Measurements from ENCODE around the gene CERS6.

DNA sequence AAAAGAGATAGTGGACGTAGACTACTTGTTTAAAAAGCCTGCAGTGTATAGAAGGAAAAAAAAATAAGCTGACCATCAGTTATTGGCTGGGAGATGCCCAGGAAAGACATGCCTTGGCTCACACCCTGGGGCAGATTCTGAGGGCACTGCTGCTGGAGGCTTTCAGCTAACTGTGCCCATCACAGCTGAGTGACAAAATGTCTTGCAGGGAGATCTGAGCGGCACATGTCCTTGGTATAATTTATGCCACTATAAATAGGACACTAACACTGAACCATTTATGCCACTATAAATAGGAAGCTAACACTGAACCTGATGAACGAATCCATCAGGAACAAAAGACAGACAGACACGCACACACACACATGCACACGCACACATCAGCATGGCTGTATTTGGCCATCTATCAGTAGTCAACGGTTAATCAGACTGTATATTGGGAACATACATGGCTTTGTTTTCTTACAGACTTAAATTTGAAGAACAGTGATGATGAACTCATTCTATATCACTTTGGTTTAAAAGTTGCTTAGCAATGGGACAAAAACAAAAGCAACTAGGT is 278.2 kb downstream of the CERS6 start:
- TF ChIP-seq, protein P1, sequence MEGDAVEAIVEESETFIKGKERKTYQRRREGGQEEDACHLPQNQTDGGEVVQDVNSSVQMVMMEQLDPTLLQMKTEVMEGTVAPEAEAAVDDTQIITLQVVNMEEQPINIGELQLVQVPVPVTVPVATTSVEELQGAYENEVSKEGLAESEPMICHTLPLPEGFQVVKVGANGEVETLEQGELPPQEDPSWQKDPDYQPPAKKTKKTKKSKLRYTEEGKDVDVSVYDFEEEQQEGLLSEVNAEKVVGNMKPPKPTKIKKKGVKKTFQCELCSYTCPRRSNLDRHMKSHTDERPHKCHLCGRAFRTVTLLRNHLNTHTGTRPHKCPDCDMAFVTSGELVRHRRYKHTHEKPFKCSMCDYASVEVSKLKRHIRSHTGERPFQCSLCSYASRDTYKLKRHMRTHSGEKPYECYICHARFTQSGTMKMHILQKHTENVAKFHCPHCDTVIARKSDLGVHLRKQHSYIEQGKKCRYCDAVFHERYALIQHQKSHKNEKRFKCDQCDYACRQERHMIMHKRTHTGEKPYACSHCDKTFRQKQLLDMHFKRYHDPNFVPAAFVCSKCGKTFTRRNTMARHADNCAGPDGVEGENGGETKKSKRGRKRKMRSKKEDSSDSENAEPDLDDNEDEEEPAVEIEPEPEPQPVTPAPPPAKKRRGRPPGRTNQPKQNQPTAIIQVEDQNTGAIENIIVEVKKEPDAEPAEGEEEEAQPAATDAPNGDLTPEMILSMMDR (IDR thresholded peaks at IDR 0.05): no peak
- no peak for TF ChIP-seq POLR2A (IDR thresholded peaks at IDR 0.05)

Data from body of pancreas (tissue), 4 donors.